NOMO-1 treated with DMSO at 0.1 percent for 48 hours (cell line): Measurements from ENCODE around the gene ACP3.

Experiments
- DNase-seq: peaks from one replicate; lab custom pipeline; 2025; ENCODE audit not compliant: unreplicated experiment; lab: John Stamatoyannopoulos, UW

Gene ACP3

DNA sequence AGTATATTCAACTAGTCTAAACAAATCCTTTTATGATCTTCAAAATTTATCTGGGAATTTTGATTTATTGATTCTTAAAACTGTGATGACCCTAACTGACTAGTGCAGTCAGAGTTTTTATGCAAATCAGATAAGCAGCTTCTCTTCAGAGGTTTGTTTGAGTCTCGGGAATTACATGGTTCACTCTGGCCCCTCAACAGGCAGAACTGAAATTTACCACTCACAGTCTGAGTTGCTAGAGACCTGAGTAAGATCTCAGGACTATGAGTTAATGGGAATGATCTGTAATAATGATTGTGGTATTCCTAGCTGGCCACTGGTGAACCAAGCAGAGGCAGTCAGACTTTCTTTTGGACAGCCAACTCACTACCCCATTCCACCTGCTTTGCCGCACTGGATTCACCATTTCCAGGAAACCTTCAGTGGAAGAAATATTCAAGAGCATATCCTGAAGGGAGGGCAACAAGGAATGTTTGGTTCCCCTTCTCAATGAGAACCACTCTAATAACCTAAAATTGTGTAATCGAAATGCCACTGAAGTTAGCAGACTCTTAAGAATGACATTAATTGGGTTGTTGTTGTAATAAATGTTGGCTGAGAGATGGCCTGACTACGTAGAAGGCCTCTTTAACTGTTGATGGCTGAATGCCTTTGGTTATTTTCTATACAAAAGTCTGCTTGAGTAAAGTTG, 88.5 kb downstream of the ACP3 start:
- DNase-seq: peak; percentile 30

DNA sequence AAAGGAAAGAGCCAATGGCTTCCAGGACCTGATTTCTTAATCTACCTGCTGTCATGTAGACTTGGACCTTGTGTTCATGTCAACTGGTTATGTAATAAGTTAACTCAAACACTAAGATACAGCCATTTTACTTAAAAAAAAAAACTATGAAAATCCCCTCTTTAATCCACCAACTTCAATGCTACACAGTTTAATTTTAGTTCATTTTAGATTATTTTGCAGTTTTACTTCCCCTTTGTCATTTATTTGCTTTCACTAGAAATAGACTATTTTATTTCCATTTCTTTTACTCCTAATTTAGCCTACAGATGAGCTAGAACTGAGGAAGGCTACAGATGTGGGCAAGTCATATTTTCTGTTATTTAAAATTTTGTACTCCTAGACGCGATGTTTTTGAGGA, 89.4 kb downstream of the ACP3 start:
- DNase-seq: no peak

DNA sequence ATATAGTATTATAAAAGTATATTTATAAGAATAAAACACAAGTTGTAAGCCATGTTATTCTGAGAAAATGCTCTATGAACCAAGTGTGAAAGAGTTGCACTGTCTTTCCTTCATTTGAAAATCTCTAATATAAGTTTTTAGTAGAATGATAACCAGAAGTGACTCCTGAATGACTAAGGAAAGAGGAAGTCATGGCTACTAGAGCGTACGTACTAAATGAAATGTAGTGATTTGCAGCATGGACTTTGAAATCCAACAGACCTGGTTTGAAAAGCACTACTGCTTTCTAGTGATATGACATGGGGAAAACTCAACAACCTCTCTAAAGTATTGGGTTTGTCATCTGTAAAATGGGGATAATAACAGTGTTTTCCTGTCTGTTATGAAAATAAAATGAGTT, 89.8 kb downstream of the ACP3 start:
- DNase-seq: peak; percentile 87
